Measurements from ENCODE around the gene CAMTA1.

CAMTA1 gene

GRCh38 chr1:7487766-7488474, 702.7 kb downstream of the CAMTA1 start:
- TF ChIP-seq, protein P1, sequence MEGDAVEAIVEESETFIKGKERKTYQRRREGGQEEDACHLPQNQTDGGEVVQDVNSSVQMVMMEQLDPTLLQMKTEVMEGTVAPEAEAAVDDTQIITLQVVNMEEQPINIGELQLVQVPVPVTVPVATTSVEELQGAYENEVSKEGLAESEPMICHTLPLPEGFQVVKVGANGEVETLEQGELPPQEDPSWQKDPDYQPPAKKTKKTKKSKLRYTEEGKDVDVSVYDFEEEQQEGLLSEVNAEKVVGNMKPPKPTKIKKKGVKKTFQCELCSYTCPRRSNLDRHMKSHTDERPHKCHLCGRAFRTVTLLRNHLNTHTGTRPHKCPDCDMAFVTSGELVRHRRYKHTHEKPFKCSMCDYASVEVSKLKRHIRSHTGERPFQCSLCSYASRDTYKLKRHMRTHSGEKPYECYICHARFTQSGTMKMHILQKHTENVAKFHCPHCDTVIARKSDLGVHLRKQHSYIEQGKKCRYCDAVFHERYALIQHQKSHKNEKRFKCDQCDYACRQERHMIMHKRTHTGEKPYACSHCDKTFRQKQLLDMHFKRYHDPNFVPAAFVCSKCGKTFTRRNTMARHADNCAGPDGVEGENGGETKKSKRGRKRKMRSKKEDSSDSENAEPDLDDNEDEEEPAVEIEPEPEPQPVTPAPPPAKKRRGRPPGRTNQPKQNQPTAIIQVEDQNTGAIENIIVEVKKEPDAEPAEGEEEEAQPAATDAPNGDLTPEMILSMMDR (IDR thresholded peaks at IDR 0.05; ENCODE audit: low read depth, low read length, missing control alignments): no peak
- no peak for DNase-seq (ENCODE audit: low read depth)
- H3K4me3 ChIP-seq (ENCODE audit: low read depth, low read length): no peak overlapping the region

GRCh38 chr1:7488475-7488842, 703.2 kb downstream of the CAMTA1 start:
- no peak for DNase-seq (ENCODE audit: low read depth)
- H3K4me3 ChIP-seq (ENCODE audit: low read depth, low read length): no peak overlapping the region
- TF ChIP-seq, protein P1 (IDR thresholded peaks at IDR 0.05; ENCODE audit: low read depth, low read length, missing control alignments): no peak

DNA sequence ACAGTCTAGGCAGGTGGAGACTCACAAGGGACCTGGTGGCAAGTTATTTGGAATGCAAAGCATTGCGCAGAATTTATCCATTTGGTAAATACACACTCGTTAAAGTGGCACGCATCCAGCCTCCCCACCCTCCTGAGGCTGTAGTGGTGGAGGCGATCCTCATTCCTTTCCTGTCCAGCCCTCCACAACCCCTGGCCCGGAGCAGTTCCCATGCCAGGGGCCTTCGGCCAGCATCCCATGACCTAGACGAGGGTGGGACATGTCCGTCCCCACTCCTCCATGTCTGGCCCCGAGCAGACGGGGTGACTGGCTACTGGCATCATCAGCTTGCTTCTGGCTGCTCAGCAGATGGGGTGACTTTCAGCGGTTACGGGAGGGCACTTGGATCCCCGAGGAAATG, 704.3 kb downstream of the CAMTA1 start:
- no peak overlapping the region for H3K4me3 ChIP-seq (ENCODE audit: low read depth, low read length)
- no peak for DNase-seq (ENCODE audit: low read depth)
- TF ChIP-seq, protein P1 (IDR thresholded peaks at IDR 0.05; ENCODE audit: low read depth, low read length, missing control alignments): no peak

GRCh38 chr1:7490576-7490975, 705.3 kb downstream of the CAMTA1 start:
- TF ChIP-seq, protein P1 (IDR thresholded peaks at IDR 0.05; ENCODE audit: low read depth, low read length, missing control alignments): no peak
- no peak for DNase-seq (ENCODE audit: low read depth)
- no peak overlapping the region for H3K4me3 ChIP-seq (ENCODE audit: low read depth, low read length)

DNA sequence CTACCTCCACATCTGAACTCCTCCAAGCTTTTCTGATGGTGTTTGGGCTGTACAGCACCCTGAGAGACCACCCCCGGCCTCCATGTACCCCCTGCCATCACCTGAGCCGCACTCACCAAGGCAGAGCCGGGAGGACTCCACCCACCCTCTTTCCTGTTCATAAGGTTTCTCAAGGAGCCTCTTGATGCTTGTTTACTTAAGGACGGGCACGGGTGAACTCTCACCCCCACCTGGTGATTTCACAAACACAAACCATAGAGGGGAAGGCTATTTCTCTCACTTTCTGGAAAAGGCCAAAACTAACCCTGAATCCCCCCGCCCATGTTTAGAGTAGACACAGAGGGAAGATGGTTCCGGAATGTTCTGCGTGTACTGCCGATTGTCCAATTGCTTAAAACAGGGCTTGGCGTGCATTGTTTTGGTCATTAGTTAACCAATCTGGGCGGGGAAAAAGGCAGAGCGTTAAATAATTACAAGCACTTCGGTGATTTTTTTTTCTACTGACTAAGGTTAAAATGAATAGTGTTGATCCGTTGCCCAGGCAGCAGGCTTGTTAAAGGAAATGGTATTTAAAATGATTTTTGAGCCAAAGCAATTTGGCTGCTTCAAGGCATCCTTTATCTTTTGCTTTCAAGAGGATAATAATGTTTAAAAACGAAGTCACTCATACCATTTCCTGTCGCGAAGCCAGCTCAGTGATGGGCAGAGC, 706.0 kb downstream of the CAMTA1 start:
- H3K4me3 ChIP-seq (ENCODE audit: low read depth, low read length): no peak overlapping the region
- TF ChIP-seq, protein P1 (IDR thresholded peaks at IDR 0.05; ENCODE audit: low read depth, low read length, missing control alignments): no peak
- no peak for DNase-seq (ENCODE audit: low read depth)

GRCh38 chr1:7491818-7492173, 706.5 kb downstream of the CAMTA1 start:
- DNase-seq (ENCODE audit: low read depth): no peak
- TF ChIP-seq, protein P1 (IDR thresholded peaks at IDR 0.05; ENCODE audit: low read depth, low read length, missing control alignments): no peak
- no peak overlapping the region for H3K4me3 ChIP-seq (ENCODE audit: low read depth, low read length)

All from GM12864 (cell line).